Effector CD8-positive, alpha-beta T cell (primary cell): ENCODE measurements around the gene CCNQ.
A peak's percentile ranks its signal among the peaks of the same experiment; 100 is the strongest.

ENCODE experiments used
- DNase-seq: peaks from one replicate; lab custom pipeline; 2025; lab: John Stamatoyannopoulos, UW

CCNQ gene

GRCh38 chrX:153539171-153539978 is 59.6 kb downstream of the CCNQ start:
- peak; percentile 36 for DNase-seq

GRCh38 chrX:153538424-153538823 is 60.5 kb downstream of the CCNQ start:
- DNase-seq = no peak
